Measurements from ENCODE around the gene CHL1.
"Not testable (repeated sequence)": the region's sequence is repeated elsewhere in the genome, so short reads cannot be mapped to it uniquely, and the experiment has no call there.

Gene CHL1

GRCh38 chr3:331881-332280 lies 135.3 kb downstream of the CHL1 start:
- no peak for DNase-seq (ENCODE audit: low read depth in 2 of 2)

DNA sequence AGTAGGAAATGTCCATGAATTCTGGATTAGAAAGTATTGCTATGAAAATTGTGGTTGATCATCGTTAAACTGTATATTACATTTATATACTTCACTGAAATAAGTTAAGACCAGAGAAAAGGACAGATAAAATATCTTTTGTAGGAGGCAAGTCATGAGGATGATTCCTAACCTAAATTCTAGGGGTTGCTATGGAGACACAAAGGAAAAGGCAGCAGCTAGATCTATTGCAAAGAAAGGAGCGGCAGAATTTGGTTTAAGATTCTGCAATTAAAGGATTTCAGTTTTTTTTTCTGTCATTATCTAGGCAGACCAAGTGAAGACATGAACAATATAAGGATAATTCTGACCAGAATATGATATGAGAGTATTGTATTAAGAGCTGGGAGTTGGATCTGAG lies 136.1 kb downstream of the CHL1 start:
- DNase-seq (ENCODE audit: low read depth in 2 of 2) = no peak

- DNase-seq (ENCODE audit: low read depth in 2 of 2) = no peak
Observed at GRCh38 chr3:335240-335639, 138.7 kb downstream of the CHL1 start.

GRCh38 chr3:339351-339750 lies 142.8 kb downstream of the CHL1 start:
- no peak for DNase-seq (ENCODE audit: low read depth in 2 of 2)

DNA sequence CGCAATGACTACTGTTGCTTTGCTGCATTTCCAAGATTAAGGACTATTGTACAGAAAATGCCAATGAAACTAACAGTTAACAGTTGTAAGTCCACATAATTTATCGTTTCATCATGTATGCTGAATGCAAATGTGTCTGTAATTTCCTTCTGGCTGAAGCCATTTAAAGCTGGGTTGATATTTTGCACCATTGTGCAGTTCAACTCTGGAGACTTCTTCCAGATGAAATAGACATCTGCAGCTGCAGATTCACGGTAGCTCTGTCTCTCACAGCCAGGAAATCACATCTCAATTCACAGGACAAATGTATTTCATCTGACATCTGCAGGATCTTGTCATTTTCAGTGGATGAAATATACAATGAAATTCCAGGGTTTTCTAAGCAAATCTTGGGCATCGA lies 145.4 kb downstream of the CHL1 start:
- no peak for DNase-seq (ENCODE audit: low read depth in 2 of 2)

GRCh38 chr3:346186-346585 lies 149.6 kb downstream of the CHL1 start:
- DNase-seq (ENCODE audit: low read depth in 2 of 2) = no peak

GRCh38 chr3:347581-347980 lies 151.0 kb downstream of the CHL1 start:
- no peak for DNase-seq (ENCODE audit: low read depth in 2 of 2)

- no peak for DNase-seq (ENCODE audit: low read depth in 2 of 2)
Observed at GRCh38 chr3:350871-351371, 154.4 kb downstream of the CHL1 start.

DNA sequence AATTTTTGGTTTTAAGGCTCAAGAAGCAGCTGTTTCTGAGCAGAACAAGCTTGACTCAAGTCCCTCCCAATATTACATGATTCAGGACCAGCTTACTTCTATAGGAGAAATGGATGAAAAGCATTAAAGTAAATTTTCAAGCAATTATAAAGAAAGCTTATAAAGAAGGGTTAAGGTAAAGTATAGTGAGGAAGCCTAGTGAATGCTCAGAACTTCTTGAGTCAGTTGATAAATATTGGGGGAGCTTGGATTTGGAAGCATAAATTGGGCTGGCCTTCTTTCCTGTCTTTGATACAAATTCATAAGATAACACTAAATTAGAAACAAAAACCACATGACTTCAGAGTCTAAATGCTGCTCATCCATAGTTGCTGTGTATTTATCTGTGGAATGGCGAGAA lies 156.0 kb downstream of the CHL1 start:
- no peak for DNase-seq (ENCODE audit: low read depth in 2 of 2)

GRCh38 chr3:353191-353739 lies 156.7 kb downstream of the CHL1 start:
- DNase-seq (ENCODE audit: low read depth in 2 of 2) = no peak

- DNase-seq (ENCODE audit: low read depth in 2 of 2) = no peak
Observed at GRCh38 chr3:354432-354831, 157.9 kb downstream of the CHL1 start.

GRCh38 chr3:355622-356021 lies 159.1 kb downstream of the CHL1 start:
- no peak for DNase-seq (ENCODE audit: low read depth in 2 of 2)

GRCh38 chr3:356952-357351 lies 160.4 kb downstream of the CHL1 start:
- DNase-seq (ENCODE audit: low read depth in 2 of 2) = no peak

DNA sequence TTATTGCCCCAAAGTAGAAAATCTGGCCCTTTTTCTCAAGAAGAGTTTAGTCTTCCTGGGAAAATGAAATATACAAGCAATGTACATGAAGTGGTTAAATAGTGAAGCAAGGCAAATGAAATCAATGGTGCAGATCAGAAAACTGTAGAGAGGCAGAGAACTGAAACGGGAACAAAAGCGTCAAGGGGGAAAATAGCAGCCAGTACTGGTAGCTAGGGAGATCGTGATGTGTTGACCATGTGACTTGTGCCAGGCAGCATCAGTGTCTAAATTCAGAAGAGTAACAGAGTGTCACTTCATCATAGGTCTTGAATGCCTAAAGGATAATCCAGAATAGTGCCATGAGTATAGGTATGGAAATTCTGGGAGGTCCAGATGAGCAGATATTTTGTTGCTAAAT lies 163.1 kb downstream of the CHL1 start:
- no peak for DNase-seq (ENCODE audit: low read depth in 2 of 2)

GRCh38 chr3:362681-363338 lies 166.2 kb downstream of the CHL1 start:
- no peak for DNase-seq (ENCODE audit: low read depth in 2 of 2)

GRCh38 chr3:364287-364686 lies 167.7 kb downstream of the CHL1 start:
- no peak for DNase-seq (ENCODE audit: low read depth in 2 of 2)

GRCh38 chr3:365268-365667 lies 168.7 kb downstream of the CHL1 start:
- DNase-seq (ENCODE audit: low read depth in 2 of 2) = no peak

DNA sequence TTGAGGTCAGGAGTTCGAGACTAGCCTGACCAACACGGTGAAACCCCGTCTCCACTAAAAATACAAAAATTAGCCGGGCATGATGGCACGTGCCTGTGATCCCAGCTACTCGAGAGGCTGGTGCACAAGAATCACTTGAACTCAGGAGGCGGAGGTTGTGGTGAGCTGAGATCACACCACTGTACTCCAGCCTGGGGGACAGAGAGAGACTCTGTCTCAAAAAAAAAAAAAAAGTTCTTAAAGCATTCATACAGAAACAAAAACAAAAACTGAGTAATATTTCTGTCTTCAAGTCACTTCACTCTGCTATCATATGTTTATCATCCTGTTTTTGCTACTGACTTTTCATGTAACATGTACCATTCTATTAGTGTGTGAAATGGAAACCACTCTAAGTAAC lies 169.7 kb downstream of the CHL1 start:
- DNase-seq (ENCODE audit: low read depth in 2 of 2) = not testable (repeated sequence)

DNA sequence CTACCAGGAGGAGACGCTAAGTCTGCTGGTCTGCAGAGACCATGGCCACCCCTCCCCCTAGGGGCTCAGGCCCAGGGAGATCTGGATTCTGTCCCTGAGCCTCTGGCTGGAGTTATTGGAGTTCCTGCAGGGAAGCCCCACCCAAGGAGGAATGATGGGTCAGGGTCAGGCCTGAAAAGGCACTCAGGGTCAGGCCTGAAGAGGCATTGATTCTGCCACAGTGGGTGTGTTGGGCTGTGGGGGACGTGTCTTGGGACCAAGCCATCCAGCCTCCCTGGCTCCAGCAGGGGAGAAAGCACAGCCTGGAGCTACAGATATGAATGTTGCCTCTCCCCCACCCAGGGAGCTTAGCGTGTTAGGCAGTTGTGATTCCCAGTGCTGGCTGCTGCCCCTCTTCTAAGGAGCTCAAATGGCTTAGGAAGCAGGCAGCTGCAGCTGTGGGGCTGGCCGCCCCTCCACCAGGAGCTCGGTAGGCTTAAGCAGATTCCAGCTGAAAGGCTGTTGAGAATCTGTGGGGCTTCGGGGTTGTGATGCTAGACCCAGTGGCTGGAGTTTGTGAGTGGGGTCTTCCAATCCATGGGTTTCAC lies 176.7 kb downstream of the CHL1 start:
- DNase-seq (ENCODE audit: low read depth in 2 of 2) = no peak

DNA sequence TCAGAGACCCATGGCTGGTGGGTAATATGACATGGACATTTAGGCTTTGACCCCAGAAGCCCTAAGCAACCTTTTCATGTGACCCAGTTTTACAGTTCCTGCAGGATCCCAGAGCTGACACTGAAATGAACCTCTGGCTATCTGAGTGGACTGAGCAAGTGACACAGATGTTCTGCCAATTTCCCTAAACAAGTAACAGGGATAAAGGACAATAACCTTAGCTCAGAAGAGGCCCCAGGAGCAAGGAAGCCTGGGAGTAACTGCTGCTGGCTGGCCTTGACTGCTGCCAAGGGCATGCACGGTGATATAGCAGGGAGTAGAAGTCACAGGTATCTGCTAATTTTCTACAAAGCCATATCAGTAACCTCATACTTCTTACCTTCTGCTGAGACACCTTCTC lies 177.9 kb downstream of the CHL1 start:
- DNase-seq (ENCODE audit: low read depth in 2 of 2) = no peak

DNA sequence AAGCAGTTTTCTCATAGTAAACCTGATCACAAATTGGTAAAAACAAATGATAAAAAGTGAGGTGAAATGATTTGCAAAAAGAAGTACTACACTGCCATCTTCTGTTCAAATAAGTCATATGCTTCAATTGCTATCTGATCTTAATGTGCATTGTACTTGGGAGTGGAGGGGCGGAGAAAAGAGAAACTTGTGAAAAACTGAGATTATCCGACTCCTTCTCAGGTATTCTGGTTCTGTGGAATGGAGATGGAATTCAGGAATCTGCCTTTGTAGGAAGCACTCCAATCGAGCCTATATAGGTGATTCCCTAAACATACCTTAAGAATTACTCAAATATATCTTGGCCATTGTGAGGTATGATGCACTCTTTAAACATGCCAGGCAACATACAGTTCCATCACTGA lies 180.6 kb downstream of the CHL1 start:
- no peak for DNase-seq (ENCODE audit: low read depth in 2 of 2)

DNA sequence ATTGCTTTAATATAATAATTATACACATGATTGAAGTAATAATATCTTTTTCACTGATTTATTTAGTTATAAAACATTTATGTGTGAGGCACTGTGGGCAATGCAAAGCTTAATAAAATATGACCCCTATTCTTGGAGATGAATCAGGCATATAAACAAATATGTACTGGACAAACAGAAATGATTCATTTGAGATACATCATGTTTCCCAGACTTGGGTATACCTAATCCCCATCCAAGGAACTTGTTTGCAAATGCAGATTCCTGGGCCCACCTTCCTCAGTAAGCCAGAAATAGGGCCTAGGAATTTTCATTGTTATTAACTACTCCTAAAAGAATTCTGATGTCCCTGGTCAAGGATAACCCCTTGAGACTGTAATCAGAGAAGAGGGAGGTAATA lies 184.2 kb downstream of the CHL1 start:
- no peak for DNase-seq (ENCODE audit: low read depth in 2 of 2)

GRCh38 chr3:385151-385550 lies 188.6 kb downstream of the CHL1 start:
- no peak for DNase-seq (ENCODE audit: low read depth in 2 of 2)

DNA sequence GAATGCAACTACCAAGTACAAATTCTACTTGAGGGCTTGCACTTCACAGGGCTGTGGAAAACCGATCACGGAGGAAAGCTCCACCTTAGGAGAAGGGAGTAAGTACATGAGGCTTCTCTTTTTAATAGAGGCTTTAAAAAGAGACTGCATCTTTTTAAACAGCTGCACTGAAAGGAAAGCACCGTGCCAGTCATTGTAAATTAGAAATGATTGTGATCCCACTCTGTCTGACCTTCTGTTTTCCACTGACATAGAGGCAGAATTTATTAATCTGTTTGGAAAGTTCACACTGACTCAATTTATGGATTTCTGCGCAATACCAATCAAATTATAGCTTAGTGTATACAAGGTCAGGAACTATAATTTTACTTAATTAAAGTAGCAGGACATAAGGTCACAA lies 198.2 kb downstream of the CHL1 start:
- DNase-seq (ENCODE audit: low read depth in 2 of 2) = no peak
